GM23338 (cell line): ENCODE measurements around the gene RXFP1. TPM values are rescaled to one million over a fixed set of nuclear protein-coding genes. Genes with fewer than 3 reads are reported as not detected.

Experiments used
- ATAC-seq: fragments of 200-7000 bp; cut with Tn5 transposase; 3 replicates; pipeline ENCODE4 v1.9.1; 2020
- DNase-seq: peaks from one replicate; pipeline ENCODE4 v3.0.0-alpha.2; 2015; ENCODE audit warnings: low spot score
- H2AFZ ChIP-seq: fragments of 200-600 bp; sonication (generic); 2 replicates; pipeline ENCODE4 v1.8.0; 2016; ENCODE audit warnings: antibody characterized with exemption, mild to moderate bottlenecking, moderate library complexity
- H3F3A ChIP-seq: fragments of 200-600 bp; sonication (generic); replicated peaks from 2 replicates; pipeline ENCODE4 v1.8.0; 2017; ENCODE audit warnings: antibody characterized with exemption, mixed run types, low read depth
- H3K27ac ChIP-seq: fragments of 200-600 bp; sonication (generic); 2 replicates; pipeline ENCODE4 v1.6.1; 2016; ENCODE audit warnings: low read depth
- H3K27me3 ChIP-seq: fragments of 200-600 bp; sonication (generic); 2 replicates; pipeline ENCODE4 v1.8.0; 2016; ENCODE audit warnings: mild to moderate bottlenecking, mixed run types, moderate library complexity; ENCODE audit not compliant: insufficient read depth
- H3K36me3 ChIP-seq: fragments of 200-600 bp; sonication (generic); 2 replicates; pipeline ENCODE4 v1.8.0; 2016; ENCODE audit warnings: mild to moderate bottlenecking; ENCODE audit not compliant: insufficient read depth
- H3K4me1 ChIP-seq: fragments of 200-600 bp; sonication (generic); 2 replicates; pipeline ENCODE4 v1.8.0; 2016; ENCODE audit warnings: mild to moderate bottlenecking, moderate library complexity; ENCODE audit not compliant: insufficient read depth
- H3K4me2 ChIP-seq: fragments of 200-600 bp; sonication (generic); 2 replicates; pipeline ENCODE4 v1.7.1; 2017; ENCODE audit warnings: mixed run types
- H3K4me3 ChIP-seq: fragments of 200-600 bp; sonication (generic); 2 replicates; pipeline ENCODE4 v1.6.1; 2016; ENCODE audit warnings: mixed run types
- H3K79me2 ChIP-seq: fragments of 200-600 bp; sonication (generic); replicated peaks from 2 replicates; pipeline ENCODE4 v1.8.0; 2017; ENCODE audit warnings: mild to moderate bottlenecking; ENCODE audit not compliant: insufficient read depth
- H3K9me2 ChIP-seq: fragments of 200-600 bp; sonication (generic); 2 replicates; pipeline ENCODE4 v1.8.0; 2017; ENCODE audit not compliant: insufficient read depth
- H4K20me1 ChIP-seq: fragments of 200-600 bp; sonication (generic); replicated peaks from 2 replicates; pipeline ENCODE4 v1.8.0; 2017; ENCODE audit warnings: mild to moderate bottlenecking; ENCODE audit not compliant: insufficient read depth
- H3K27ac Mint-ChIP-seq: 2 replicates; pipeline ENCODE4 v1.8.0; 2020; ENCODE audit warnings: inconsistent platforms, mild to moderate bottlenecking, moderate library complexity, mixed read lengths
- H3K27me3 Mint-ChIP-seq: 3 replicates; pipeline ENCODE4 v1.8.0; 2022; ENCODE audit warnings: low read depth, mild to moderate bottlenecking, moderate library complexity, mixed read lengths, inconsistent platforms; ENCODE audit not compliant: insufficient read depth, poor library complexity
- H3K36me3 Mint-ChIP-seq: 3 replicates; pipeline ENCODE4 v1.8.0; 2021; ENCODE audit warnings: low read depth, mild to moderate bottlenecking, inconsistent platforms, moderate library complexity, mixed read lengths
- H3K4me1 Mint-ChIP-seq: 3 replicates; pipeline ENCODE4 v1.8.0; 2020; ENCODE audit warnings: mild to moderate bottlenecking, inconsistent platforms, mixed read lengths
- H3K4me3 Mint-ChIP-seq: 3 replicates; pipeline ENCODE4 v1.8.0; 2021; ENCODE audit warnings: moderate library complexity, mild to moderate bottlenecking, inconsistent platforms, mixed read lengths
- H3K9me3 Mint-ChIP-seq: 3 replicates; pipeline ENCODE4 v1.8.0; 2020; ENCODE audit warnings: moderate library complexity, mild to moderate bottlenecking, inconsistent platforms, mixed read lengths
- CREB1 ChIP-seq: fragments of 250-450 bp; sonication (Bioruptor Pico); IDR thresholded peaks from 2 replicates; pipeline ENCODE4 v1.5.0; 2020; ENCODE audit warnings: low read depth, mild to moderate bottlenecking, moderate library complexity
- CTCF ChIP-seq, 2 experiments: fragments of 200-600 bp in 1 of 2; sonication (generic) in 1 of 2; conservative IDR thresholded peaks; 2 replicates each; pipeline versions ENCODE4 v1.5.1 to v1.6.1; 2016 to 2017; ENCODE audit warnings: antibody characterized with exemption in 2 of 2, low read depth in 2 of 2, mild to moderate bottlenecking in 2 of 2, moderate library complexity in 1 of 2
- ETS1 ChIP-seq: IDR thresholded peaks from 2 replicates; pipeline ENCODE4 v1.6.1; 2016; ENCODE audit warnings: antibody characterized with exemption
- EZH2 ChIP-seq: fragments of 200-600 bp; sonication (generic); IDR thresholded peaks from one replicate; pipeline ENCODE4 v1.8.0; 2017; ENCODE audit warnings: antibody characterized with exemption, mild to moderate bottlenecking, low read depth; ENCODE audit not compliant: unreplicated experiment
- EZH2phosphoT487 ChIP-seq: fragments of 200-600 bp; sonication (generic); IDR thresholded peaks from one replicate; pipeline ENCODE4 v1.8.1; 2018; ENCODE audit warnings: antibody characterized with exemption; ENCODE audit not compliant: unreplicated experiment
- JUNB ChIP-seq: IDR thresholded peaks from one replicate; pipeline ENCODE4 v1.6.1; 2016; ENCODE audit warnings: antibody characterized with exemption; ENCODE audit not compliant: unreplicated experiment
- NANOG ChIP-seq: IDR thresholded peaks from 2 replicates; pipeline ENCODE4 v1.6.1; 2016; ENCODE audit warnings: antibody characterized with exemption, borderline replicate concordance
- POLR2AphosphoS5 ChIP-seq: IDR thresholded peaks from 2 replicates; pipeline ENCODE4 v1.6.1; 2016; ENCODE audit warnings: antibody characterized with exemption, low read depth
- REST ChIP-seq: IDR thresholded peaks from one replicate; pipeline ENCODE4 v1.6.1; 2018; ENCODE audit warnings: antibody characterized with exemption; ENCODE audit not compliant: unreplicated experiment
- STAT1 ChIP-seq: IDR thresholded peaks from one replicate; pipeline ENCODE4 v1.6.1; 2016; ENCODE audit warnings: antibody characterized with exemption; ENCODE audit not compliant: unreplicated experiment
- ZNF114 ChIP-seq: fragments of 250-450 bp; sonication (Bioruptor Pico); IDR thresholded peaks from 2 replicates; pipeline ENCODE4 v1.5.0; 2020; ENCODE audit warnings: mild to moderate bottlenecking, moderate library complexity
- ZNF331 ChIP-seq: fragments of 250-450 bp; sonication (Bioruptor Pico); IDR thresholded peaks from 2 replicates; pipeline ENCODE4 v1.5.0; 2020; ENCODE audit warnings: low read depth, mild to moderate bottlenecking, moderate library complexity
- ZNF462 ChIP-seq: fragments of 250-450 bp; sonication (Bioruptor Pico); IDR thresholded peaks from 2 replicates; pipeline ENCODE4 v1.5.0; 2020; ENCODE audit warnings: mild to moderate bottlenecking, moderate library complexity
- polyA plus RNA-seq: library from polyadenylated mRNA; unstranded; fragments of >200 nt; fragmentation: Nextera tagmentation; extraction: Ambion mirVana; gene quantifications from 2 replicates; pipeline ENCODE4 v1.2.1, GENCODE V29; 2016
- total RNA-seq: library from RNA; depleted of rRNA; stranded (reverse); fragments of >200 nt; shearing (Covaris generic); gene quantifications from 2 replicates; pipeline ENCODE4 v1.2.3, GENCODE V29; 2014

The RXFP1 gene
- total and polyA plus RNA-seq, 2 experiments from 2014 or later, result 0.63 TPM; not detected in 1

GRCh38 chr4:158649111-158649680 is 127.5 kb downstream of the RXFP1 start:
- no peaks in the 10 kb centered on the region for H3K9me2 ChIP-seq
- H4K20me1 ChIP-seq, result no peaks in the 10 kb centered on the region
- Mint-ChIP-seq H3K4me1 (no peaks in the 10 kb centered on the region), H3K4me3 (no peak overlapping the region), H3K9me3 (no peaks in the 10 kb centered on the region; the same call in 2 of the 3 replicates), H3K27ac (no peak overlapping the region), H3K36me3 (no peaks in the 10 kb centered on the region), H3K27me3 (no peaks in the 10 kb centered on the region)
- H3K4me3 ChIP-seq, result no peak overlapping the region
- H3K36me3 ChIP-seq, result no peaks in the 10 kb centered on the region
- no peaks in the 10 kb centered on the region for H3K4me1 ChIP-seq
- H3F3A ChIP-seq, result no peaks in the 10 kb centered on the region
- H2AFZ ChIP-seq, result no peak overlapping the region; the same call in 1 of the 2 replicates
- H3K27ac ChIP-seq, result no peak overlapping the region
- ATAC-seq (no peak), DNase-seq (no peak)
- no peaks in the 10 kb centered on the region for H3K79me2 ChIP-seq
- H3K27me3 ChIP-seq, result no peaks in the 10 kb centered on the region
- TF ChIP-seq CREB1 (CRISPR knock-in tag), result no peak
- TF ChIP-seq CTCF (conservative IDR thresholded peaks at IDR 0.05; ENCODE audit: low read depth in 2 of 2), result no peak
- TF ChIP-seq EZH2, result no peak
- no peak for TF ChIP-seq ZNF462
- no peak for TF ChIP-seq ZNF331
- TF ChIP-seq ETS1, result no peak
- no peak for TF ChIP-seq STAT1
- no peak for TF ChIP-seq JUNB
- no peak for TF ChIP-seq EZH2phosphoT487
- TF ChIP-seq ZNF114 (CRISPR knock-in tag), result no peak
- TF ChIP-seq POLR2AphosphoS5, result no peak
- no peak for TF ChIP-seq REST
- TF ChIP-seq NANOG, result no peak
- H3K4me2 ChIP-seq, result no peak overlapping the region
